NT2/D1 (cell line): ENCODE results near the gene CKLF.

Source experiments
- SUZ12 ChIP-seq: IDR thresholded peaks from 2 replicates; pipeline ENCODE4 v1.6.1; 2011; ENCODE audit not compliant: insufficient read length, insufficient read depth; ENCODE audit errors: extremely low read depth
- YY1 ChIP-seq: IDR thresholded peaks from 2 replicates; pipeline ENCODE4 v1.6.1; 2011; ENCODE audit not compliant: insufficient read length, insufficient read depth
- ZNF274 ChIP-seq: IDR thresholded peaks from 2 replicates; pipeline ENCODE4 v1.6.1; 2011; ENCODE audit warnings: mild to moderate bottlenecking, low read depth, low read length

GRCh38 chr16:66576296-66576695, 23.9 kb downstream of the CKLF start:
- TF ChIP-seq SUZ12 = no peak
- no peak for TF ChIP-seq ZNF274
- no peak for TF ChIP-seq YY1
